ENCODE measurements around the gene SLC38A2.

DNA sequence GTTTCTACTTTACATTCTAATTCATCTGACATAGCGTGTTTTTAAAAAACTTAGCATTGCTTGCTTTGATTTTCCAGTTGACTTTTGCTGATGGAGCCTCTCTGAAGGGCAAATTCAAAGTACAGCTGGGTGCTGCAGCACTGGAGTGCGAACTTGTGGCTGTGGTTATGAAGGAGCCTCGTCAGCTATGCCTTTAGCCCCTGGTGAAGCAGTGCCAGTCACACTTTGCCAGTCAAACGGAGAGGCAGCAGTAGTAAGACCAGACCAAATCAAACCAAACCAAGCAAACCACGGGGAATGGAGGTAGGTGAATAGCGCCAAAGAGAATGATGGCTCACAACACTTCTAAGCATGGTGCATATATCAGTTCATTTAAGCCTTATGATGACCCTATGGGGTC, 15.1 kb upstream of the SLC38A2 start:
- TF ChIP-seq, protein P1, sequence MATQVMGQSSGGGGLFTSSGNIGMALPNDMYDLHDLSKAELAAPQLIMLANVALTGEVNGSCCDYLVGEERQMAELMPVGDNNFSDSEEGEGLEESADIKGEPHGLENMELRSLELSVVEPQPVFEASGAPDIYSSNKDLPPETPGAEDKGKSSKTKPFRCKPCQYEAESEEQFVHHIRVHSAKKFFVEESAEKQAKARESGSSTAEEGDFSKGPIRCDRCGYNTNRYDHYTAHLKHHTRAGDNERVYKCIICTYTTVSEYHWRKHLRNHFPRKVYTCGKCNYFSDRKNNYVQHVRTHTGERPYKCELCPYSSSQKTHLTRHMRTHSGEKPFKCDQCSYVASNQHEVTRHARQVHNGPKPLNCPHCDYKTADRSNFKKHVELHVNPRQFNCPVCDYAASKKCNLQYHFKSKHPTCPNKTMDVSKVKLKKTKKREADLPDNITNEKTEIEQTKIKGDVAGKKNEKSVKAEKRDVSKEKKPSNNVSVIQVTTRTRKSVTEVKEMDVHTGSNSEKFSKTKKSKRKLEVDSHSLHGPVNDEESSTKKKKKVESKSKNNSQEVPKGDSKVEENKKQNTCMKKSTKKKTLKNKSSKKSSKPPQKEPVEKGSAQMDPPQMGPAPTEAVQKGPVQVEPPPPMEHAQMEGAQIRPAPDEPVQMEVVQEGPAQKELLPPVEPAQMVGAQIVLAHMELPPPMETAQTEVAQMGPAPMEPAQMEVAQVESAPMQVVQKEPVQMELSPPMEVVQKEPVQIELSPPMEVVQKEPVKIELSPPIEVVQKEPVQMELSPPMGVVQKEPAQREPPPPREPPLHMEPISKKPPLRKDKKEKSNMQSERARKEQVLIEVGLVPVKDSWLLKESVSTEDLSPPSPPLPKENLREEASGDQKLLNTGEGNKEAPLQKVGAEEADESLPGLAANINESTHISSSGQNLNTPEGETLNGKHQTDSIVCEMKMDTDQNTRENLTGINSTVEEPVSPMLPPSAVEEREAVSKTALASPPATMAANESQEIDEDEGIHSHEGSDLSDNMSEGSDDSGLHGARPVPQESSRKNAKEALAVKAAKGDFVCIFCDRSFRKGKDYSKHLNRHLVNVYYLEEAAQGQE (tag by site-specific recombination; IDR thresholded peaks at IDR 0.05) = no peak
- TF ChIP-seq, protein P2, sequence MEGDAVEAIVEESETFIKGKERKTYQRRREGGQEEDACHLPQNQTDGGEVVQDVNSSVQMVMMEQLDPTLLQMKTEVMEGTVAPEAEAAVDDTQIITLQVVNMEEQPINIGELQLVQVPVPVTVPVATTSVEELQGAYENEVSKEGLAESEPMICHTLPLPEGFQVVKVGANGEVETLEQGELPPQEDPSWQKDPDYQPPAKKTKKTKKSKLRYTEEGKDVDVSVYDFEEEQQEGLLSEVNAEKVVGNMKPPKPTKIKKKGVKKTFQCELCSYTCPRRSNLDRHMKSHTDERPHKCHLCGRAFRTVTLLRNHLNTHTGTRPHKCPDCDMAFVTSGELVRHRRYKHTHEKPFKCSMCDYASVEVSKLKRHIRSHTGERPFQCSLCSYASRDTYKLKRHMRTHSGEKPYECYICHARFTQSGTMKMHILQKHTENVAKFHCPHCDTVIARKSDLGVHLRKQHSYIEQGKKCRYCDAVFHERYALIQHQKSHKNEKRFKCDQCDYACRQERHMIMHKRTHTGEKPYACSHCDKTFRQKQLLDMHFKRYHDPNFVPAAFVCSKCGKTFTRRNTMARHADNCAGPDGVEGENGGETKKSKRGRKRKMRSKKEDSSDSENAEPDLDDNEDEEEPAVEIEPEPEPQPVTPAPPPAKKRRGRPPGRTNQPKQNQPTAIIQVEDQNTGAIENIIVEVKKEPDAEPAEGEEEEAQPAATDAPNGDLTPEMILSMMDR (tag by site-specific recombination; IDR thresholded peaks at IDR 0.05) = no peak
- TF ChIP-seq, protein P3, sequence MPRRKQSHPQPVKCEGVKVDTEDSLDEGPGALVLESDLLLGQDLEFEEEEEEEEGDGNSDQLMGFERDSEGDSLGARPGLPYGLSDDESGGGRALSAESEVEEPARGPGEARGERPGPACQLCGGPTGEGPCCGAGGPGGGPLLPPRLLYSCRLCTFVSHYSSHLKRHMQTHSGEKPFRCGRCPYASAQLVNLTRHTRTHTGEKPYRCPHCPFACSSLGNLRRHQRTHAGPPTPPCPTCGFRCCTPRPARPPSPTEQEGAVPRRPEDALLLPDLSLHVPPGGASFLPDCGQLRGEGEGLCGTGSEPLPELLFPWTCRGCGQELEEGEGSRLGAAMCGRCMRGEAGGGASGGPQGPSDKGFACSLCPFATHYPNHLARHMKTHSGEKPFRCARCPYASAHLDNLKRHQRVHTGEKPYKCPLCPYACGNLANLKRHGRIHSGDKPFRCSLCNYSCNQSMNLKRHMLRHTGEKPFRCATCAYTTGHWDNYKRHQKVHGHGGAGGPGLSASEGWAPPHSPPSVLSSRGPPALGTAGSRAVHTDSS (tag by site-specific recombination; IDR thresholded peaks at IDR 0.05) = no peak
- TF ChIP-seq, protein P4, sequence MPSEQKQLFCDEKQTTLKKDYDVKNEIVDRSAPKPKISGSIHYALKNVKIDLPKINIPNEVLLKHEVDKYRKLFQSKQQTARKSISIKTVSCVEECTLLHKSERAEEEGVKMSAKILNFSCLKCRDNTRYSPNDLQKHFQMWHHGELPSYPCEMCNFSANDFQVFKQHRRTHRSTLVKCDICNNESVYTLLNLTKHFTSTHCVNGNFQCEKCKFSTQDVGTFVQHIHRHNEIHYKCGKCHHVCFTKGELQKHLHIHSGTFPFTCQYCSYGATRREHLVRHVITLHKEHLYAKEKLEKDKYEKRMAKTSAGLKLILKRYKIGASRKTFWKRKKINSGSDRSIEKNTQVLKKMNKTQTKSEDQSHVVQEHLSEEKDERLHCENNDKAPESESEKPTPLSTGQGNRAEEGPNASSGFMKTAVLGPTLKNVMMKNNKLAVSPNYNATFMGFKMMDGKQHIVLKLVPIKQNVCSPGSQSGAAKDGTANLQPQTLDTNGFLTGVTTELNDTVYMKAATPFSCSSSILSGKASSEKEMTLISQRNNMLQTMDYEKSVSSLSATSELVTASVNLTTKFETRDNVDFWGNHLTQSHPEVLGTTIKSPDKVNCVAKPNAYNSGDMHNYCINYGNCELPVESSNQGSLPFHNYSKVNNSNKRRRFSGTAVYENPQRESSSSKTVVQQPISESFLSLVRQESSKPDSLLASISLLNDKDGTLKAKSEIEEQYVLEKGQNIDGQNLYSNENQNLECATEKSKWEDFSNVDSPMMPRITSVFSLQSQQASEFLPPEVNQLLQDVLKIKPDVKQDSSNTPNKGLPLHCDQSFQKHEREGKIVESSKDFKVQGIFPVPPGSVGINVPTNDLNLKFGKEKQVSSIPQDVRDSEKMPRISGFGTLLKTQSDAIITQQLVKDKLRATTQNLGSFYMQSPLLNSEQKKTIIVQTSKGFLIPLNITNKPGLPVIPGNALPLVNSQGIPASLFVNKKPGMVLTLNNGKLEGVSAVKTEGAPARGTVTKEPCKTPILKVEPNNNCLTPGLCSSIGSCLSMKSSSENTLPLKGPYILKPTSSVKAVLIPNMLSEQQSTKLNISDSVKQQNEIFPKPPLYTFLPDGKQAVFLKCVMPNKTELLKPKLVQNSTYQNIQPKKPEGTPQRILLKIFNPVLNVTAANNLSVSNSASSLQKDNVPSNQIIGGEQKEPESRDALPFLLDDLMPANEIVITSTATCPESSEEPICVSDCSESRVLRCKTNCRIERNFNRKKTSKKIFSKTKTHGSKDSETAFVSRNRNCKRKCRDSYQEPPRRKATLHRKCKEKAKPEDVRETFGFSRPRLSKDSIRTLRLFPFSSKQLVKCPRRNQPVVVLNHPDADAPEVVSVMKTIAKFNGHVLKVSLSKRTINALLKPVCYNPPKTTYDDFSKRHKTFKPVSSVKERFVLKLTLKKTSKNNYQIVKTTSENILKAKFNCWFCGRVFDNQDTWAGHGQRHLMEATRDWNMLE (tag by site-specific recombination; conservative IDR thresholded peaks at IDR 0.05; ENCODE audit: low read depth) = no peak
- TF ChIP-seq MYNN (tag by site-specific recombination; IDR thresholded peaks at IDR 0.05; ENCODE audit: borderline replicate concordance) (no peak), BCL11A (tag by site-specific recombination; IDR thresholded peaks at IDR 0.05; ENCODE audit: low read depth) (no peak), ZIC2 (tag by site-specific recombination; IDR thresholded peaks at IDR 0.05) (no peak), KLF16 (tag by site-specific recombination; IDR thresholded peaks at IDR 0.05) (no peak), ZNF174 (tag by site-specific recombination; IDR thresholded peaks at IDR 0.05) (no peak), ZNF324 (tag by site-specific recombination; IDR thresholded peaks at IDR 0.05) (no peak)
- TF ChIP-seq, protein P5, sequence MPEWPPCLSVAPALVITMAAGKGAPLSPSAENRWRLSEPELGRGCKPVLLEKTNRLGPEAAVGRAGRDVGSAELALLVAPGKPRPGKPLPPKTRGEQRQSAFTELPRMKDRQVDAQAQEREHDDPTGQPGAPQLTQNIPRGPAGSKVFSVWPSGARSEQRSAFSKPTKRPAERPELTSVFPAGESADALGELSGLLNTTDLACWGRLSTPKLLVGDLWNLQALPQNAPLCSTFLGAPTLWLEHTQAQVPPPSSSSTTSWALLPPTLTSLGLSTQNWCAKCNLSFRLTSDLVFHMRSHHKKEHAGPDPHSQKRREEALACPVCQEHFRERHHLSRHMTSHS (tag by site-specific recombination; IDR thresholded peaks at IDR 0.05) = no peak
